ENCODE data around the gene PLD2.
"Not testable (repeated sequence)": the region's sequence is repeated elsewhere in the genome, so short reads cannot be mapped to it uniquely, and the experiment has no call there.

The PLD2 gene

GRCh38 chr17:4808378-4808767 is 1.4 kb downstream of the PLD2 start:
- Mint-ChIP-seq H3K9me3 (no peaks in the 10 kb centered on the region), H3K4me3 (peak overlapping the region; percentile 84), H3K4me1 (peaks cover 19% of the 10 kb centered on the region), H3K27ac (no peak overlapping the region), H3K36me3 (peaks cover 10% of the 10 kb centered on the region), H3K27me3 (no peaks in the 10 kb centered on the region)
- DNase-seq (ENCODE audit: low spot score in 2 of 2) (no peak), ATAC-seq (ENCODE audit: low read depth) (no peak)

- DNase-seq (ENCODE audit: low spot score in 2 of 2): no peak
Observed at GRCh38 chr17:4810696-4811290, 3.8 kb downstream of the PLD2 start.

GRCh38 chr17:4811471-4811870 is 4.5 kb downstream of the PLD2 start:
- Mint-ChIP-seq H3K36me3 (peaks cover 24% of the 10 kb centered on the region), H3K27ac (no peak overlapping the region), H3K4me1 (peaks cover 19% of the 10 kb centered on the region), H3K9me3 (no peaks in the 10 kb centered on the region), H3K27me3 (no peaks in the 10 kb centered on the region), H3K4me3 (no peak overlapping the region)
- ATAC-seq (ENCODE audit: low read depth) (no peak), DNase-seq (ENCODE audit: low spot score in 2 of 2) (no peak)

More at GRCh38 chr17:4810696-4811290, 3.8 kb downstream of the PLD2 start:
- H3K27ac Mint-ChIP-seq: no peak overlapping the region
- no peak overlapping the region for H3K4me3 Mint-ChIP-seq
- no peaks in the 10 kb centered on the region for H3K9me3 Mint-ChIP-seq
- H3K4me1 Mint-ChIP-seq: peaks cover 23% of the 10 kb centered on the region
- H3K36me3 Mint-ChIP-seq: peaks cover 20% of the 10 kb centered on the region
- ATAC-seq (ENCODE audit: low read depth): no peak
- H3K27me3 Mint-ChIP-seq: no peaks in the 10 kb centered on the region

- Mint-ChIP-seq H3K27me3 (no peaks in the 10 kb centered on the region), H3K27ac (no peak overlapping the region), H3K36me3 (peaks cover 32% of the 10 kb centered on the region), H3K4me1 (peaks cover 16% of the 10 kb centered on the region), H3K4me3 (no peak overlapping the region), H3K9me3 (no peaks in the 10 kb centered on the region)
- DNase-seq (ENCODE audit: low spot score in 2 of 2) (no peak), ATAC-seq (ENCODE audit: low read depth) (no peak)
Observed at GRCh38 chr17:4812690-4813089, 5.7 kb downstream of the PLD2 start.

GRCh38 chr17:4815043-4815675 is 8.2 kb downstream of the PLD2 start:
- peaks cover 28% of the 10 kb centered on the region for H3K36me3 Mint-ChIP-seq
- no peak overlapping the region for H3K4me3 Mint-ChIP-seq
- H3K9me3 Mint-ChIP-seq: no peaks in the 10 kb centered on the region
- H3K27me3 Mint-ChIP-seq: no peaks in the 10 kb centered on the region
- H3K4me1 Mint-ChIP-seq: peaks cover 9% of the 10 kb centered on the region
- DNase-seq (ENCODE audit: low spot score in 2 of 2) (no peak), ATAC-seq (ENCODE audit: low read depth) (no peak)
- H3K27ac Mint-ChIP-seq: no peak overlapping the region

- peaks cover 24% of the 10 kb centered on the region for H3K36me3 Mint-ChIP-seq
- ATAC-seq (ENCODE audit: low read depth) (no peak), DNase-seq (ENCODE audit: low spot score in 2 of 2) (no peak)
- no peak overlapping the region for H3K4me3 Mint-ChIP-seq
- peaks cover 7% of the 10 kb centered on the region for H3K4me1 Mint-ChIP-seq
- no peaks in the 10 kb centered on the region for H3K9me3 Mint-ChIP-seq
- no peaks in the 10 kb centered on the region for H3K27me3 Mint-ChIP-seq
- H3K27ac Mint-ChIP-seq: no peak overlapping the region
Observed at GRCh38 chr17:4816826-4817225, 9.9 kb downstream of the PLD2 start.

GRCh38 chr17:4818276-4818675 is 11.3 kb downstream of the PLD2 start:
- Mint-ChIP-seq H3K9me3 (no peaks in the 10 kb centered on the region), H3K27me3 (no peaks in the 10 kb centered on the region), H3K27ac (no peak overlapping the region), H3K4me3 (no peak overlapping the region), H3K4me1 (peaks cover 7% of the 10 kb centered on the region), H3K36me3 (peaks cover 27% of the 10 kb centered on the region)
- DNase-seq (ENCODE audit: low spot score in 2 of 2) (no peak), ATAC-seq (ENCODE audit: low read depth) (no peak)

GRCh38 chr17:4822835-4823234 is 15.9 kb downstream of the PLD2 start:
- H3K4me3 Mint-ChIP-seq: no peak overlapping the region
- H3K36me3 Mint-ChIP-seq: peaks cover 7% of the 10 kb centered on the region
- H3K27ac Mint-ChIP-seq: no peak overlapping the region
- no peaks in the 10 kb centered on the region for H3K27me3 Mint-ChIP-seq
- peaks cover 1% of the 10 kb centered on the region for H3K4me1 Mint-ChIP-seq
- ATAC-seq (ENCODE audit: low read depth): no peak
- DNase-seq (ENCODE audit: low spot score in 2 of 2): no peak
- no peaks in the 10 kb centered on the region for H3K9me3 Mint-ChIP-seq

GRCh38 chr17:4823373-4824089 is 16.6 kb downstream of the PLD2 start:
- peaks cover 6% of the 10 kb centered on the region for H3K36me3 Mint-ChIP-seq
- H3K4me3 Mint-ChIP-seq: no peak overlapping the region

GRCh38 chr17:4827399-4827798 is 20.4 kb downstream of the PLD2 start:
- Mint-ChIP-seq H3K36me3 (peaks cover 4% of the 10 kb centered on the region), H3K27me3 (no peaks in the 10 kb centered on the region), H3K27ac (no peak overlapping the region), H3K4me3 (no peak overlapping the region), H3K9me3 (no peaks in the 10 kb centered on the region), H3K4me1 (no peaks in the 10 kb centered on the region)
- no peak for ATAC-seq (ENCODE audit: low read depth)
- DNase-seq (ENCODE audit: low spot score in 2 of 2): no peak

More at GRCh38 chr17:4823373-4824089, 16.6 kb downstream of the PLD2 start:
- no peaks in the 10 kb centered on the region for H3K9me3 Mint-ChIP-seq
- no peak for DNase-seq (ENCODE audit: low spot score in 2 of 2)
- ATAC-seq (ENCODE audit: low read depth): no peak
- no peak overlapping the region for H3K27ac Mint-ChIP-seq
- H3K4me1 Mint-ChIP-seq: no peaks in the 10 kb centered on the region
- H3K27me3 Mint-ChIP-seq: no peaks in the 10 kb centered on the region

GRCh38 chr17:4832829-4833177 is 25.9 kb downstream of the PLD2 start:
- H3K27me3 Mint-ChIP-seq; H3K36me3 Mint-ChIP-seq; DNase-seq (ENCODE audit: low spot score in 2 of 2); H3K9me3 Mint-ChIP-seq: not testable (repeated sequence)
- Mint-ChIP-seq H3K4me1 (peaks cover 25% of the 10 kb centered on the region), H3K4me3 (peak overlapping the region; percentile 95), H3K27ac (peak overlapping the region; percentile 94)
- peak; percentile 18 for ATAC-seq (ENCODE audit: low read depth)

GRCh38 chr17:4833178-4833940 is 26.4 kb downstream of the PLD2 start, which contains the start of gene MINK1:
MINK1 (plus strand) TSS chr17:4833340; CDS start chr17:4833584, 244 bp downstream.
- no peaks in the 10 kb centered on the region for H3K9me3 Mint-ChIP-seq
- ATAC-seq (ENCODE audit: low read depth): peak; percentile 93
- H3K4me1 Mint-ChIP-seq: peaks cover 27% of the 10 kb centered on the region

GRCh38 chr17:4833941-4834680 is 27.2 kb downstream of the PLD2 start:
- DNase-seq (ENCODE audit: low spot score in 2 of 2) (no peak), ATAC-seq (ENCODE audit: low read depth) (no peak)
- Mint-ChIP-seq H3K27me3 (no peaks in the 10 kb centered on the region), H3K4me3 (peak overlapping the region; percentile 92), H3K27ac (peak overlapping the region; percentile 94), H3K4me1 (peaks cover 28% of the 10 kb centered on the region), H3K36me3 (peaks cover 6% of the 10 kb centered on the region), H3K9me3 (no peaks in the 10 kb centered on the region)

More at GRCh38 chr17:4833178-4833940, 26.4 kb downstream of the PLD2 start, which contains the start of gene MINK1:
- Mint-ChIP-seq H3K36me3 (peaks cover 6% of the 10 kb centered on the region), H3K27ac (peak within 1 kb of the TSS; percentile 94), H3K27me3 (no peaks in the 10 kb centered on the region), H3K4me3 (peak within 1 kb of the TSS; percentile 95)
- peak; percentile 77 to 84 for DNase-seq (ENCODE audit: low spot score in 2 of 2)

Data from memory B cell (primary cell).